ENCODE measurements around the gene SYT9. TPM values are rescaled to one million over a fixed set of nuclear protein-coding genes. Genes with fewer than 3 reads are reported as not detected.

The SYT9 gene
- polyA plus RNA-seq, 1 donor from 2014 or later: 2.3 TPM

GRCh38 chr11:7442588-7443215 lies 191.0 kb downstream of the SYT9 start:
- Histone ChIP-seq H3K9me3 (ENCODE audit: low read length) (no peaks in the 10 kb centered on the region), H3K27me3 (ENCODE audit: insufficient read depth, low read depth, low read length) (no peaks in the 10 kb centered on the region), H3K4me2 (ENCODE audit: low read length) (no peak overlapping the region), H3K9ac (ENCODE audit: low read length) (no peak overlapping the region), H3K4me3 (ENCODE audit: low read length) (no peak overlapping the region), H2AFZ (ENCODE audit: low read depth, low read length) (no peak overlapping the region), H4K20me1 (ENCODE audit: insufficient read depth) (no peaks in the 10 kb centered on the region), H3K79me2 (replicated peaks; ENCODE audit: insufficient read depth, low read length) (no peaks in the 10 kb centered on the region), H3K27ac (ENCODE audit: low read length) (no peak overlapping the region), H3K36me3 (ENCODE audit: insufficient read depth, low read length) (no peaks in the 10 kb centered on the region), H3K9me2 (ENCODE audit: insufficient read depth, low read length) (no peaks in the 10 kb centered on the region), H3F3A (ENCODE audit: insufficient read depth, low read length, poor library complexity, severe bottlenecking) (no peaks in the 10 kb centered on the region)
- TF ChIP-seq CTCF (IDR thresholded peaks at IDR 0.05; ENCODE audit: poor library complexity, severe bottlenecking): peak; percentile 89
- TF ChIP-seq SMC3 (conservative IDR thresholded peaks at IDR 0.05; ENCODE audit: poor library complexity): peak; percentile 93
- no peak for TF ChIP-seq TAF1 (IDR thresholded peaks at IDR 0.05; ENCODE audit: low read depth)
- no peak for TF ChIP-seq MXI1 (conservative IDR thresholded peaks at IDR 0.05; ENCODE audit: poor library complexity, severe bottlenecking)
- TF ChIP-seq EP300 (conservative IDR thresholded peaks at IDR 0.05; ENCODE audit: poor library complexity, severe bottlenecking): no peak
- no peak for TF ChIP-seq REST (IDR thresholded peaks at IDR 0.05; ENCODE audit: borderline replicate concordance)
- no peak for TF ChIP-seq EZH2 (IDR thresholded peaks at IDR 0.05; ENCODE audit: borderline replicate concordance, insufficient read depth, low read length, poor library complexity, severe bottlenecking)
- peak; percentile 88 for TF ChIP-seq RAD21 (conservative IDR thresholded peaks at IDR 0.05)

GRCh38 chr11:7444091-7444981 lies 192.6 kb downstream of the SYT9 start:
- Histone ChIP-seq H3K4me3 (ENCODE audit: low read length) (no peak overlapping the region), H2AFZ (ENCODE audit: low read depth, low read length) (no peak overlapping the region), H3K9me3 (ENCODE audit: low read length) (no peaks in the 10 kb centered on the region), H3K27me3 (ENCODE audit: insufficient read depth, low read depth, low read length) (no peaks in the 10 kb centered on the region), H3K4me2 (ENCODE audit: low read length) (no peak overlapping the region), H3K9me2 (ENCODE audit: insufficient read depth, low read length) (no peaks in the 10 kb centered on the region), H4K20me1 (ENCODE audit: insufficient read depth) (no peaks in the 10 kb centered on the region), H3F3A (ENCODE audit: insufficient read depth, low read length, poor library complexity, severe bottlenecking) (no peaks in the 10 kb centered on the region), H3K9ac (ENCODE audit: low read length) (no peak overlapping the region), H3K36me3 (ENCODE audit: insufficient read depth, low read length) (no peaks in the 10 kb centered on the region), H3K27ac (ENCODE audit: low read length) (no peak overlapping the region), H3K79me2 (replicated peaks; ENCODE audit: insufficient read depth, low read length) (no peaks in the 10 kb centered on the region)
- TF ChIP-seq SMC3 (conservative IDR thresholded peaks at IDR 0.05; ENCODE audit: poor library complexity): no peak
- no peak for TF ChIP-seq EP300 (conservative IDR thresholded peaks at IDR 0.05; ENCODE audit: poor library complexity, severe bottlenecking)
- TF ChIP-seq RAD21 (conservative IDR thresholded peaks at IDR 0.05): no peak
- no peak for TF ChIP-seq EZH2 (IDR thresholded peaks at IDR 0.05; ENCODE audit: borderline replicate concordance, insufficient read depth, low read length, poor library complexity, severe bottlenecking)
